Measurements from ENCODE around the gene DOLK. TPM values are rescaled to one million over a fixed set of nuclear protein-coding genes. Genes with fewer than 3 reads are reported as not detected.
"Not testable (repeated sequence)": the region's sequence is repeated elsewhere in the genome, so short reads cannot be mapped to it uniquely, and the experiment has no call there.

The DOLK gene
- 11.4 and 13.1 TPM in 2 replicates for total RNA-seq

GRCh38 chr9:128947527-128948301 is at the start of gene DOLK, which contains the start of gene NUP188:
Gene DOLK, minus strand, starts transcription at chr9:128947603. Its CDS starts 300 bp downstream, at chr9:128947303.
Gene NUP188, plus strand, starts transcription at chr9:128947699. Its CDS starts 21 bp downstream, at chr9:128947720.
- intact Hi-C loops (cut with micrococcal nuclease): loop anchor here (1.0 to 5.0 kb wide), 19 partner anchors 19 to 880 kb away; partner anchors contain the start of genes CRAT, DOLPP1, DYNC2I2 and ENDOG

GRCh38 chr9:128995791-128996190 is 48.4 kb upstream of the DOLK start:
- intact Hi-C loops (cut with micrococcal nuclease): no loop called here

GRCh38 chr9:128992995-128993394 is 45.6 kb upstream of the DOLK start:
- intact Hi-C loops (cut with micrococcal nuclease): no loop called here

GRCh38 chr9:128987805-128988204 is 40.4 kb upstream of the DOLK start:
- intact Hi-C loops (cut with micrococcal nuclease): no loop called here

- intact Hi-C loops (cut with micrococcal nuclease): no loop called here
These were observed 39.3 kb upstream of the DOLK start for GRCh38 chr9:128986671-128987070.

GRCh38 chr9:128983536-128983935 is 36.1 kb upstream of the DOLK start:
- intact Hi-C loops (cut with micrococcal nuclease): no loop called here

- intact Hi-C loops (cut with micrococcal nuclease): no loop called here
These were observed 31.7 kb upstream of the DOLK start for GRCh38 chr9:128979111-128979510.

GRCh38 chr9:128972956-128973355 is 25.6 kb upstream of the DOLK start:
- intact Hi-C loops (cut with micrococcal nuclease): no loop called here

- intact Hi-C loops (cut with micrococcal nuclease): no loop called here
These were observed 22.1 kb upstream of the DOLK start for GRCh38 chr9:128969491-128969890.

- intact Hi-C loops (cut with micrococcal nuclease): not testable (repeated sequence)
These were observed 14.0 kb upstream of the DOLK start for GRCh38 chr9:128961403-128961802.

- intact Hi-C loops (cut with micrococcal nuclease): loop anchor here (1.0 to 5.0 kb wide), 19 partner anchors 19 to 880 kb away; partner anchors contain the start of genes CRAT, DOLPP1, DYNC2I2 and ENDOG
These were observed 201 bp downstream of the DOLK start for GRCh38 chr9:128947277-128947526.

- intact Hi-C loops (cut with micrococcal nuclease): loop anchor here (1.0 to 5.0 kb wide), 19 partner anchors 18 to 879 kb away; partner anchors contain the start of genes CRAT, DOLPP1, DYNC2I2 and ENDOG
These were observed 679 bp downstream of the DOLK start for GRCh38 chr9:128946571-128947276.

GRCh38 chr9:128945798-128946501 is 1.5 kb downstream of the DOLK start:
- intact Hi-C loops (cut with micrococcal nuclease): loop anchor here (2.0 to 5.0 kb wide), 4 partner anchors 257 to 879 kb away; partner anchors contain the start of genes DYNC2I2, NAIF1, SET and SLC25A25

GRCh38 chr9:128944966-128945365 is 2.4 kb downstream of the DOLK start:
- intact Hi-C loops (cut with micrococcal nuclease): loop anchor here (5.0 kb wide), 3 partner anchors 288 to 878 kb away; partner anchors contain the start of genes DYNC2I2, NAIF1, SLC25A25 and SPTAN1

GRCh38 chr9:128943832-128944620 is 3.4 kb downstream of the DOLK start:
- intact Hi-C loops (cut with micrococcal nuclease): no loop called here

GRCh38 chr9:128940946-128941755 is 6.3 kb downstream of the DOLK start:
- intact Hi-C loops (cut with micrococcal nuclease): no loop called here

GRCh38 chr9:128940271-128940921 is 7.0 kb downstream of the DOLK start:
- intact Hi-C loops (cut with micrococcal nuclease): no loop called here

GRCh38 chr9:128937310-128938165 is 9.9 kb downstream of the DOLK start:
- intact Hi-C loops (cut with micrococcal nuclease): no loop called here
